NCI-H226 (cell line): ENCODE measurements around the gene NUDT4B.
"Not testable (repeated sequence)": the region's sequence is repeated elsewhere in the genome, so short reads cannot be mapped to it uniquely, and the experiment has no call there.

Experiments used
- DNase-seq: peaks from one replicate; pipeline ENCODE4 v3.0.0-alpha.2; 2015

NUDT4B gene

GRCh38 chr1:148748563-148749334 is at the start of gene NUDT4B:
NUDT4B (plus strand) TSS chr1:148748774; CDS start chr1:148748953, 179 bp downstream.
- DNase-seq = not testable (repeated sequence)

- not testable (repeated sequence) for DNase-seq
These were observed 49.2 kb upstream of the NUDT4B start for GRCh38 chr1:148699357-148699756.

GRCh38 chr1:148702242-148702641 is 46.3 kb upstream of the NUDT4B start:
- not testable (repeated sequence) for DNase-seq

GRCh38 chr1:148703973-148704591 is 44.5 kb upstream of the NUDT4B start:
- DNase-seq = not testable (repeated sequence)

GRCh38 chr1:148705316-148705948 is 43.1 kb upstream of the NUDT4B start:
- DNase-seq = not testable (repeated sequence)

GRCh38 chr1:148708779-148709333 is 39.7 kb upstream of the NUDT4B start:
- DNase-seq = not testable (repeated sequence)

GRCh38 chr1:148710772-148711523 is 37.6 kb upstream of the NUDT4B start:
- not testable (repeated sequence) for DNase-seq

GRCh38 chr1:148712353-148712752 is 36.2 kb upstream of the NUDT4B start:
- not testable (repeated sequence) for DNase-seq

GRCh38 chr1:148715518-148715917 is 33.1 kb upstream of the NUDT4B start:
- DNase-seq = not testable (repeated sequence)

- not testable (repeated sequence) for DNase-seq
These were observed 31.5 kb upstream of the NUDT4B start for GRCh38 chr1:148716966-148717520.

- not testable (repeated sequence) for DNase-seq
These were observed 27.7 kb upstream of the NUDT4B start for GRCh38 chr1:148720918-148721317.

GRCh38 chr1:148722758-148723157 is 25.8 kb upstream of the NUDT4B start:
- not testable (repeated sequence) for DNase-seq

GRCh38 chr1:148723515-148723914 is 25.1 kb upstream of the NUDT4B start:
- not testable (repeated sequence) for DNase-seq

- not testable (repeated sequence) for DNase-seq
These were observed 23.7 kb upstream of the NUDT4B start for GRCh38 chr1:148724872-148725271.

- not testable (repeated sequence) for DNase-seq
These were observed 20.7 kb upstream of the NUDT4B start for GRCh38 chr1:148727862-148728261.

GRCh38 chr1:148729128-148729527 is 19.4 kb upstream of the NUDT4B start:
- DNase-seq = not testable (repeated sequence)

- DNase-seq = not testable (repeated sequence)
These were observed 19.0 kb upstream of the NUDT4B start for GRCh38 chr1:148729541-148729940.

- DNase-seq = not testable (repeated sequence)
These were observed 16.3 kb upstream of the NUDT4B start for GRCh38 chr1:148732277-148732676.

- not testable (repeated sequence) for DNase-seq
These were observed 14.8 kb upstream of the NUDT4B start for GRCh38 chr1:148733585-148734310.

- DNase-seq = not testable (repeated sequence)
These were observed 14.3 kb upstream of the NUDT4B start for GRCh38 chr1:148734311-148734662.

GRCh38 chr1:148735538-148735937 is 13.0 kb upstream of the NUDT4B start:
- DNase-seq = not testable (repeated sequence)
